ENCODE results near the gene GRB10. TPM values are rescaled to one million over a fixed set of nuclear protein-coding genes. Genes with fewer than 3 reads are reported as not detected.
"Not testable (repeated sequence)": the region's sequence is repeated elsewhere in the genome, so short reads cannot be mapped to it uniquely, and the experiment has no call there.

The GRB10 gene
- total RNA-seq, 5 donors from 2014 or later (not counting 1 experiment from before 2014, with no cell fraction given) = 7.1 to 11.1 (median 10.1) TPM

GRCh38 chr7:50775231-50775630 lies 7.5 kb downstream of the GRB10 start:
- Mint-ChIP-seq H3K4me3 (no peak overlapping the region), H3K36me3 (peaks cover 3% of the 10 kb centered on the region), H3K27me3 (peaks cover 0 to 19% of the 10 kb centered on the region in 2 donors), H3K27ac (no peak overlapping the region), H3K9me3 (peaks cover 0 to 7% (median 3%) of the 10 kb centered on the region in 3 donors), H3K4me1 (peaks cover 0 to 19% (median 0%) of the 10 kb centered on the region in 3 donors)
- DNase-seq = no peak
- ChIA-PET CTCF (no interaction called here), POLR2A (interaction anchor here in 1 of 2 donors (0.6 kb wide), 1 partner anchor 155 kb away, joined by 3 read pairs; no protein-coding TSS in a partner anchor)
- H3K4me1 ChIP-seq (ENCODE audit: control insufficient read depth in 1 of 2, extremely low read depth in 1 of 2, insufficient read depth in 2 of 2, low read length in 2 of 2) = no peaks in the 10 kb centered on the region
- no peak overlapping the region for H3K4me3 ChIP-seq (ENCODE audit: control insufficient read depth in 1 of 2, extremely low read depth in 1 of 2, low read length in 1 of 2)
- H3K27me3 ChIP-seq (replicated peaks in 1 of 2; ENCODE audit: control insufficient read depth in 2 of 2, extremely low read depth in 1 of 2, insufficient read depth in 2 of 2, low read length in 1 of 2) = peaks cover 0 to 12% of the 10 kb centered on the region in 2 experiments
- peaks cover 0 to 3% of the 10 kb centered on the region in 2 donors for H3K36me3 ChIP-seq (ENCODE audit: control insufficient read depth in 2 of 2, extremely low read depth in 1 of 2, insufficient read depth in 1 of 2, low read length in 1 of 2)
- no peak for ATAC-seq (replicated peaks in 1 of 4)
- WGBS (ENCODE audit: insufficient coverage) = 90% methylated on average over 3 of the region's 3 CpGs
- no peak overlapping the region for H3K27ac ChIP-seq (ENCODE audit: low read length)
- H3K9me3 ChIP-seq = no peaks in the 10 kb centered on the region

- no CpG with 5 or more reads among the region's 1 CpG for WGBS (ENCODE audit: insufficient coverage)
- POLR2A ChIA-PET = no interaction called here
- H3K27ac ChIP-seq (ENCODE audit: low read length) = no peak overlapping the region
- peaks cover 0 to 19% (median 0%) of the 10 kb centered on the region in 3 donors for H3K4me1 Mint-ChIP-seq
- peaks cover 0 to 12% of the 10 kb centered on the region in 2 experiments for H3K27me3 ChIP-seq (replicated peaks in 1 of 2; ENCODE audit: control insufficient read depth in 2 of 2, extremely low read depth in 1 of 2, insufficient read depth in 2 of 2, low read length in 1 of 2)
- H3K36me3 ChIP-seq (ENCODE audit: control insufficient read depth in 2 of 2, extremely low read depth in 1 of 2, insufficient read depth in 1 of 2, low read length in 1 of 2) = no peaks in the 10 kb centered on the region
- no peak overlapping the region for H3K4me3 Mint-ChIP-seq
- H3K36me3 Mint-ChIP-seq = peaks cover 3% of the 10 kb centered on the region
- H3K27ac Mint-ChIP-seq = no peak overlapping the region
- CTCF ChIA-PET = interaction anchor here in 1 of 2 donors (1.0 kb wide), 1 partner anchor 34 kb away, joined by 3 read pairs; no protein-coding TSS in a partner anchor
- H3K27me3 Mint-ChIP-seq = peaks cover 0 to 12% of the 10 kb centered on the region in 2 donors
- peaks cover 0 to 7% (median 3%) of the 10 kb centered on the region in 3 donors for H3K9me3 Mint-ChIP-seq
- DNase-seq = no peak
- no peaks in the 10 kb centered on the region for H3K4me1 ChIP-seq (ENCODE audit: control insufficient read depth in 1 of 2, extremely low read depth in 1 of 2, insufficient read depth in 2 of 2, low read length in 2 of 2)
- ATAC-seq (replicated peaks in 1 of 4) = no peak
- H3K4me3 ChIP-seq (ENCODE audit: control insufficient read depth in 1 of 2, extremely low read depth in 1 of 2, low read length in 1 of 2) = no peak overlapping the region
- no peaks in the 10 kb centered on the region for H3K9me3 ChIP-seq
Observed at GRCh38 chr7:50774319-50774718, 8.4 kb downstream of the GRB10 start.

- not testable (repeated sequence) for DNase-seq; ATAC-seq (replicated peaks in 1 of 4); H3K27ac ChIP-seq (ENCODE audit: low read length); H3K27ac Mint-ChIP-seq; H3K36me3 ChIP-seq (ENCODE audit: control insufficient read depth in 2 of 2, extremely low read depth in 1 of 2, insufficient read depth in 1 of 2, low read length in 1 of 2); H3K4me3 ChIP-seq (ENCODE audit: control insufficient read depth in 1 of 2, extremely low read depth in 1 of 2, low read length in 1 of 2); H3K4me1 ChIP-seq (ENCODE audit: control insufficient read depth in 1 of 2, extremely low read depth in 1 of 2, insufficient read depth in 2 of 2, low read length in 2 of 2); H3K36me3 Mint-ChIP-seq; H3K9me3 Mint-ChIP-seq; H3K4me3 Mint-ChIP-seq; H3K9me3 ChIP-seq
- H3K4me1 Mint-ChIP-seq = peaks cover 0 to 25% (median 3%) of the 10 kb centered on the region in 3 donors
- peaks cover 0 to 12% of the 10 kb centered on the region in 2 donors for H3K27me3 Mint-ChIP-seq
- POLR2A ChIA-PET = interaction anchor here in 1 of 2 donors (0.6 kb wide), 1 partner anchor 242 kb away, joined by 3 read pairs; no protein-coding TSS in a partner anchor
- CTCF ChIA-PET = interaction anchor here in 1 of 2 donors (0.6 kb wide), 1 partner anchor 23 kb away, joined by 8 read pairs; no protein-coding TSS in a partner anchor
- peaks cover 0 to 12% of the 10 kb centered on the region in 2 experiments for H3K27me3 ChIP-seq (replicated peaks in 1 of 2; ENCODE audit: control insufficient read depth in 2 of 2, extremely low read depth in 1 of 2, insufficient read depth in 2 of 2, low read length in 1 of 2)
- no CpG with 5 or more reads among the region's 4 CpGs for WGBS (ENCODE audit: insufficient coverage)
Observed at GRCh38 chr7:50773071-50773470, 9.6 kb downstream of the GRB10 start.

- H3K9me3 ChIP-seq = no peaks in the 10 kb centered on the region
- Mint-ChIP-seq H3K4me1 (peaks cover 0 to 28% (median 3%) of the 10 kb centered on the region in 3 donors), H3K27me3 (peaks cover 0 to 9% of the 10 kb centered on the region in 2 donors), H3K36me3 (no peaks in the 10 kb centered on the region), H3K9me3 (peaks cover 3 to 8% (median 7%) of the 10 kb centered on the region in 3 donors), H3K27ac (no peak overlapping the region), H3K4me3 (no peak overlapping the region)
- 74% methylated on average over 8 of the region's 9 CpGs for WGBS (ENCODE audit: insufficient coverage)
- CTCF ChIA-PET = no interaction called here
- no peak overlapping the region for H3K27ac ChIP-seq (ENCODE audit: low read length)
- no peak for ATAC-seq (replicated peaks in 1 of 4)
- DNase-seq = no peak
- peaks cover 0 to 15% of the 10 kb centered on the region in 2 experiments for H3K27me3 ChIP-seq (replicated peaks in 1 of 2; ENCODE audit: control insufficient read depth in 2 of 2, extremely low read depth in 1 of 2, insufficient read depth in 2 of 2, low read length in 1 of 2)
- POLR2A ChIA-PET = no interaction called here
- no peak overlapping the region for H3K4me3 ChIP-seq (ENCODE audit: control insufficient read depth in 1 of 2, extremely low read depth in 1 of 2, low read length in 1 of 2)
- H3K36me3 ChIP-seq (ENCODE audit: control insufficient read depth in 2 of 2, extremely low read depth in 1 of 2, insufficient read depth in 1 of 2, low read length in 1 of 2) = no peaks in the 10 kb centered on the region
- H3K4me1 ChIP-seq (ENCODE audit: control insufficient read depth in 1 of 2, extremely low read depth in 1 of 2, insufficient read depth in 2 of 2, low read length in 2 of 2) = no peaks in the 10 kb centered on the region
Observed at GRCh38 chr7:50771120-50772002, 11.3 kb downstream of the GRB10 start.

GRCh38 chr7:50768485-50769474 lies 13.9 kb downstream of the GRB10 start:
- Histone ChIP-seq H3K27ac (ENCODE audit: low read length) (no peak overlapping the region), H3K4me3 (ENCODE audit: control insufficient read depth in 1 of 2, extremely low read depth in 1 of 2, low read length in 1 of 2) (no peak overlapping the region), H3K27me3 (replicated peaks in 1 of 2; ENCODE audit: control insufficient read depth in 2 of 2, extremely low read depth in 1 of 2, insufficient read depth in 2 of 2, low read length in 1 of 2) (peaks cover 0 to 8% of the 10 kb centered on the region in 2 experiments), H3K4me1 (ENCODE audit: control insufficient read depth in 1 of 2, extremely low read depth in 1 of 2, insufficient read depth in 2 of 2, low read length in 2 of 2) (no peaks in the 10 kb centered on the region), H3K36me3 (ENCODE audit: control insufficient read depth in 2 of 2, extremely low read depth in 1 of 2, insufficient read depth in 1 of 2, low read length in 1 of 2) (peaks cover 0 to 4% of the 10 kb centered on the region in 2 donors), H3K9me3 (no peaks in the 10 kb centered on the region)
- H3K4me3 Mint-ChIP-seq = no peak overlapping the region
- no peak for DNase-seq
- peaks cover 11 to 16% (median 14%) of the 10 kb centered on the region in 3 donors for H3K9me3 Mint-ChIP-seq
- peaks cover 0 to 2% of the 10 kb centered on the region in 2 donors for H3K27me3 Mint-ChIP-seq
- peaks cover 0 to 29% (median 3%) of the 10 kb centered on the region in 3 donors for H3K4me1 Mint-ChIP-seq
- no peaks in the 10 kb centered on the region for H3K36me3 Mint-ChIP-seq
- 96% methylated on average over 5 of the region's 10 CpGs for WGBS (ENCODE audit: insufficient coverage)
- ChIA-PET CTCF (no interaction called here), POLR2A (interaction anchor here in 1 of 2 donors (0.6 kb wide), 1 partner anchor 95 kb away, joined by 3 read pairs; no protein-coding TSS in a partner anchor)
- ATAC-seq (replicated peaks in 1 of 4) = no peak
- H3K27ac Mint-ChIP-seq = no peak overlapping the region

- Mint-ChIP-seq H3K27me3 (peaks cover 0 to 2% of the 10 kb centered on the region in 2 donors), H3K4me1 (peaks cover 7 to 41% (median 11%) of the 10 kb centered on the region in 3 donors), H3K36me3 (no peaks in the 10 kb centered on the region), H3K9me3 (peaks cover 10 to 21% (median 15%) of the 10 kb centered on the region in 3 donors), H3K4me3 (no peak overlapping the region), H3K27ac (no peak overlapping the region)
- POLR2A ChIA-PET = no interaction called here
- ATAC-seq (replicated peaks in 1 of 4) = no peak
- no peak for DNase-seq
- Histone ChIP-seq H3K9me3 (no peaks in the 10 kb centered on the region), H3K4me3 (ENCODE audit: control insufficient read depth in 1 of 2, extremely low read depth in 1 of 2, low read length in 1 of 2) (no peak overlapping the region), H3K27ac (ENCODE audit: low read length) (no peak overlapping the region), H3K27me3 (replicated peaks in 1 of 2; ENCODE audit: control insufficient read depth in 2 of 2, extremely low read depth in 1 of 2, insufficient read depth in 2 of 2, low read length in 1 of 2) (peaks cover 0 to 6% of the 10 kb centered on the region in 2 experiments), H3K4me1 (ENCODE audit: control insufficient read depth in 1 of 2, extremely low read depth in 1 of 2, insufficient read depth in 2 of 2, low read length in 2 of 2) (peaks cover 0 to 2% of the 10 kb centered on the region in 2 experiments), H3K36me3 (ENCODE audit: control insufficient read depth in 2 of 2, extremely low read depth in 1 of 2, insufficient read depth in 1 of 2, low read length in 1 of 2) (peaks cover 0 to 4% of the 10 kb centered on the region in 2 donors)
- 100% methylated on average over 1 of the region's 2 CpGs for WGBS (ENCODE audit: insufficient coverage)
- CTCF ChIA-PET = no interaction called here
Observed at GRCh38 chr7:50766849-50767207, 15.9 kb downstream of the GRB10 start.
